Measurements from ENCODE around the gene CXCL17.

- TF ChIP-seq CTCF (conservative IDR thresholded peaks at IDR 0.05 in 1 of 2, IDR thresholded peaks at IDR 0.05 in 1 of 2; ENCODE audit: extremely low read depth in 1 of 2, insufficient read depth in 1 of 2, low read depth in 1 of 2, low read length in 2 of 2) = no peak
- TF ChIP-seq EZH2 (IDR thresholded peaks at IDR 0.05; ENCODE audit: borderline replicate concordance, low read length) = no peak
Observed at GRCh38 chr19:42407085-42407815, 35.5 kb downstream of the CXCL17 start.

Measured in mammary epithelial cell (primary cell).